Measurements from ENCODE around the gene ADGRD1.

ADGRD1 gene

GRCh38 chr12:131074221-131075083 lies 120.7 kb downstream of the ADGRD1 start:
- peak; percentile 22 for DNase-seq (ENCODE audit: low spot score)

GRCh38 chr12:131075194-131075593 lies 121.5 kb downstream of the ADGRD1 start:
- no peak for DNase-seq (ENCODE audit: low spot score)

- no peak for DNase-seq (ENCODE audit: low spot score)
These were observed 121.9 kb downstream of the ADGRD1 start for GRCh38 chr12:131075611-131076010.

GRCh38 chr12:131076296-131076695 lies 122.6 kb downstream of the ADGRD1 start:
- no peak for DNase-seq (ENCODE audit: low spot score)

- no peak for DNase-seq (ENCODE audit: low spot score)
These were observed 123.4 kb downstream of the ADGRD1 start for GRCh38 chr12:131076791-131077747.

GRCh38 chr12:131077931-131078391 lies 124.3 kb downstream of the ADGRD1 start:
- DNase-seq (ENCODE audit: low spot score): no peak

GRCh38 chr12:131082290-131083194 lies 128.8 kb downstream of the ADGRD1 start:
- DNase-seq (ENCODE audit: low spot score): no peak

GRCh38 chr12:131084341-131085011 lies 130.8 kb downstream of the ADGRD1 start:
- no peak for DNase-seq (ENCODE audit: low spot score)

- DNase-seq (ENCODE audit: low spot score): no peak
These were observed 131.6 kb downstream of the ADGRD1 start for GRCh38 chr12:131085125-131085815.

- no peak for DNase-seq (ENCODE audit: low spot score)
These were observed 132.3 kb downstream of the ADGRD1 start for GRCh38 chr12:131085816-131086591.

- no peak for DNase-seq (ENCODE audit: low spot score)
These were observed 133.7 kb downstream of the ADGRD1 start for GRCh38 chr12:131087302-131087818.

GRCh38 chr12:131087991-131088700 lies 134.4 kb downstream of the ADGRD1 start:
- DNase-seq (ENCODE audit: low spot score): no peak

- DNase-seq (ENCODE audit: low spot score): no peak
These were observed 135.2 kb downstream of the ADGRD1 start for GRCh38 chr12:131088701-131089530.

- no peak for DNase-seq (ENCODE audit: low spot score)
These were observed 136.0 kb downstream of the ADGRD1 start for GRCh38 chr12:131089531-131090273.

GRCh38 chr12:131090274-131091210 lies 136.8 kb downstream of the ADGRD1 start:
- DNase-seq (ENCODE audit: low spot score): no peak

- no peak for DNase-seq (ENCODE audit: low spot score)
These were observed 137.8 kb downstream of the ADGRD1 start for GRCh38 chr12:131091413-131091975.
